ENCODE measurements around the gene VENTX. TPM values are rescaled to one million over a fixed set of nuclear protein-coding genes. Genes with fewer than 3 reads are reported as not detected.

Gene VENTX
- polyA plus RNA-seq, 3 donors = 1.4 to 56.0 (median 1.6) TPM

GRCh38 chr10:133199992-133200611, 37.6 kb upstream of the VENTX start:
- Histone ChIP-seq H3K27ac (ENCODE audit: low read depth in 1 of 2, low read length in 2 of 2) (no peak overlapping the region), H3K9me3 (replicated peaks in 1 of 2; ENCODE audit: control insufficient read depth in 1 of 2, insufficient read depth in 1 of 2, low read length in 2 of 2) (no peaks in the 10 kb centered on the region), H3K9ac (ENCODE audit: insufficient read depth, low read length, poor library complexity, severe bottlenecking) (no peak overlapping the region), H3K27me3 (ENCODE audit: control insufficient read depth in 2 of 2, insufficient read depth in 2 of 2, low read length in 2 of 2) (no peaks in the 10 kb centered on the region), H3K4me3 (replicated peaks in 1 of 3; ENCODE audit: low read depth in 2 of 3, low read length in 3 of 3) (no peak overlapping the region), H3K4me1 (ENCODE audit: control insufficient read depth in 1 of 2, insufficient read depth in 2 of 2, low read length in 2 of 2) (no peaks in the 10 kb centered on the region), H3K36me3 (replicated peaks in 1 of 2; ENCODE audit: control insufficient read depth in 1 of 2, insufficient read depth in 2 of 2, low read length in 2 of 2) (no peaks in the 10 kb centered on the region), H3K79me2 (ENCODE audit: insufficient read depth, low read length) (no peaks in the 10 kb centered on the region), H4K20me1 (ENCODE audit: insufficient read depth, low read length) (no peaks in the 10 kb centered on the region), H2AFZ (ENCODE audit: insufficient read depth, low read depth, low read length, poor library complexity, severe bottlenecking) (no peak overlapping the region), H3K4me2 (replicated peaks; ENCODE audit: extremely low read depth, low read length, poor library complexity, severe bottlenecking) (no peak overlapping the region)
- DNase-seq = no peak
- H3K4me3 Mint-ChIP-seq = no peak overlapping the region
- no peak for TF ChIP-seq CTCF (IDR thresholded peaks at IDR 0.05)
- H3K27ac Mint-ChIP-seq = no peak overlapping the region
- WGBS (ENCODE audit: insufficient coverage) = 87% methylated on average over 37 of the region's 38 CpGs
- no peaks in the 10 kb centered on the region for H3K9me3 Mint-ChIP-seq
- intact Hi-C loops (cut with micrococcal nuclease) = no loop called here
- peaks cover 0 to 4% (median 1%) of the 10 kb centered on the region in 3 donors for H3K27me3 Mint-ChIP-seq (ENCODE audit: low read depth in 3 of 3)
- no peaks in the 10 kb centered on the region for H3K36me3 Mint-ChIP-seq
- H3K4me1 Mint-ChIP-seq = no peaks in the 10 kb centered on the region

GRCh38 chr10:133200621-133201031, 37.0 kb upstream of the VENTX start:
- no peak for DNase-seq
- Mint-ChIP-seq H3K36me3 (no peaks in the 10 kb centered on the region), H3K9me3 (no peaks in the 10 kb centered on the region), H3K27ac (no peak overlapping the region), H3K4me1 (no peaks in the 10 kb centered on the region), H3K27me3 (ENCODE audit: low read depth in 3 of 3) (peaks cover 0 to 2% (median 1%) of the 10 kb centered on the region in 3 donors), H3K4me3 (no peak overlapping the region)
- intact Hi-C loops (cut with micrococcal nuclease) = no loop called here
- H2AFZ ChIP-seq (ENCODE audit: insufficient read depth, low read depth, low read length, poor library complexity, severe bottlenecking) = no peak overlapping the region
- H3K4me3 ChIP-seq (replicated peaks in 1 of 3; ENCODE audit: low read depth in 2 of 3, low read length in 3 of 3) = no peak overlapping the region
- no peaks in the 10 kb centered on the region for H3K36me3 ChIP-seq (replicated peaks in 1 of 2; ENCODE audit: control insufficient read depth in 1 of 2, insufficient read depth in 2 of 2, low read length in 2 of 2)
- TF ChIP-seq CTCF (IDR thresholded peaks at IDR 0.05) = no peak
- H3K27me3 ChIP-seq (ENCODE audit: control insufficient read depth in 2 of 2, insufficient read depth in 2 of 2, low read length in 2 of 2) = no peaks in the 10 kb centered on the region
- H3K9me3 ChIP-seq (replicated peaks in 1 of 2; ENCODE audit: control insufficient read depth in 1 of 2, insufficient read depth in 1 of 2, low read length in 2 of 2) = no peaks in the 10 kb centered on the region
- no peaks in the 10 kb centered on the region for H4K20me1 ChIP-seq (ENCODE audit: insufficient read depth, low read length)
- H3K4me2 ChIP-seq (replicated peaks; ENCODE audit: extremely low read depth, low read length, poor library complexity, severe bottlenecking) = no peak overlapping the region
- 94% methylated on average over 15 of the region's 15 CpGs for WGBS (ENCODE audit: insufficient coverage)
- no peaks in the 10 kb centered on the region for H3K79me2 ChIP-seq (ENCODE audit: insufficient read depth, low read length)
- H3K27ac ChIP-seq (ENCODE audit: low read depth in 1 of 2, low read length in 2 of 2) = no peak overlapping the region
- no peaks in the 10 kb centered on the region for H3K4me1 ChIP-seq (ENCODE audit: control insufficient read depth in 1 of 2, insufficient read depth in 2 of 2, low read length in 2 of 2)
- no peak overlapping the region for H3K9ac ChIP-seq (ENCODE audit: insufficient read depth, low read length, poor library complexity, severe bottlenecking)
